CD4-positive, alpha-beta T cell treated with Interleukin-15 for 1 hour (primary cell): ENCODE measurements around the gene MYF5.
"Not testable (repeated sequence)": the region's sequence is repeated elsewhere in the genome, so short reads cannot be mapped to it uniquely, and the experiment has no call there.

Source experiments
- DNase-seq: peaks from one replicate; pipeline ENCODE4 v3.0.0-alpha.2; 2020

The MYF5 gene

DNA sequence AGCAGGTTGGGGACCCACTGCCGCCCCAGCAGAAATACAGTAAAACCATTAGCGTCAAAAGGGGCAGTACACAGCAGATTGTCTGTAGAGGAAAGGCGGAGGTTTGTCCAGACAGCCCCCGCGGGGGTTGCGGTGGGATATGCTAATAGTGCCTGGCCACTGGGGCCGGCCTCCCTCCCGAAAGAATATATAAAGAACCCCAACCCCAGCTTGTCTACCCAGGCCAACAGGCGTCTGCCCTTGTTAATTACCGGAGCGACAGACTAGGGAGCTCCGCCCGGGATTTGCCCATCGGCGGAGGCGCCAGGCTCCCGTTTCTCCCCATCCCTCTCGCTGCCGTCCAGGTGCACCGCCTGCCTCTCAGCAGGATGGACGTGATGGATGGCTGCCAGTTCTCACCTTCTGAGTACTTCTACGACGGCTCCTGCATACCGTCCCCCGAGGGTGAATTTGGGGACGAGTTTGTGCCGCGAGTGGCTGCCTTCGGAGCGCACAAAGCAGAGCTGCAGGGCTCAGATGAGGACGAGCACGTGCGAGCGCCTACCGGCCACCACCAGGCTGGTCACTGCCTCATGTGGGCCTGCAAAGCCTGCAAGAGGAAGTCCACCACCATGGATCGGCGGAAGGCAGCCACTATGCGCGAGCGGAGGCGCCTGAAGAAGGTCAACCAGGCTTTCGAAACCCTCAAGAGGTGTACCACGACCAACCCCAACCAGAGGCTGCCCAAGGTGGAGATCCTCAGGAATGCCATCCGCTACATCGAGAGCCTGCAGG lies at the start of gene MYF5:
TSS of gene MYF5 (plus strand) at position 217 of the 774 bp plus-strand sequence. CDS start at position 369, 152 bp downstream.
- DNase-seq, result no peak

DNA sequence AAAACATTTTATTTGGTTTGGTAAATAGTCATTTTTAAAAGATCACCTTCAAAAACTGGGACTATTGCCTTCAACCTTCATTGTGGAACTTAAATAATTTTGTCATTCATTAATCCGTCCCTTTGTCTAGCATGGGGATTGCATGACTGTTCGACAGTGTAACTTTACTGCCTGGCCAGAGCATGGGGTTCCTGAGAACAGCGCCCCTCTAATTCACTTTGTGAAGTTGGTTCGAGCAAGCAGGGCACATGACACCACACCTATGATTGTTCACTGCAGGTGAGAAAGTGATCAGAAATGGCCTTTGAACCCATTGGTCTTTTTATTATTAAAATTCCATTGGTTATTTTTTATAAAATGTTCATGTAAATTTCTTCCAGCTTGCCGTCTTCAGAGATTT lies 46.5 kb upstream of the MYF5 start:
- no peak for DNase-seq

DNA sequence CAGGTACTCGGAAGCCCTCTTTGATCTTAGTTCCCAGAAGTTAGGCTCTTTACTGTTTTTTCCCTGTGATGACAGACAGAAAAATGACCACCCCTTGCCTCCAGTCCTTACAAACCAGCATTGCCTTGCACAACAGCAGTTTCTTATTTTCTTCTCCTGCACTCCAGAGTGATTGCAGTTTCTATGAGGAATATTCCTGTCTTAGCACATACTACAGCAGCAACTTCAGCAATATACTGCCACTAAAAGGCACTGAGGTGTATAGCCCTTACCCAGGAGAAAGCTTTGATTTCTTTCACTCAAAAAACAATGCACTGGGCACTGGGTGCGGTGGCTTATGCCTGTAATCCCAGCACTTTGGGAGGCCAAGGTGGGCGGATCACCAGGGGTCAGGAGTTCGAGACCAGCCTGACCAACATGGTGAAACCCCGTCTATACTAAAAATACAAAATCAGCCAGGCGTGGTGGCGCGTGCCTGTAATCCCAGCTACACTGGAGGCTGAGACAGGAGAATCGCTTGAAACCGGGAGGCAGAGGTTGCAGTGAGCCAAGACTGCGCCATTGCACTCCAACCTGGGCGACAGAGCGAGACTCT lies 40.6 kb upstream of the MYF5 start:
- DNase-seq, result not testable (repeated sequence)

DNA sequence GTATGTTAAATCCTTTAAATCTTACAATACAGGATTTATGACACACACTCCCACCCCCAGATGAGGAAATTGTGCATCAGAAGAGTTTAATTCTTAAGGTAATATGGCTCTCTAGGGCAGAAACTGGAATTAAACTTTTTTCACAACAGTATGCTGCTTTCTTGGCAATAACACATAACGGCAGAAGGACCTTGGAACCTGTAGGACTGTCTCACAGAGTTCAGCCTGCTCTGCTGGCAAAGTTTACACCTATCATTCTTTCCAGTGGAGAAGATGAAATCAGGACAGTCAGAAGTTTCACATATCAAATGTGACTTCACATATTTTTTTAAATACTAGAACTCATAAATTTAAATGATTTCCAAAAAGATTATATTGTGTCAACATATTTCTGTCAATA lies 39.9 kb upstream of the MYF5 start:
- no peak for DNase-seq

DNA sequence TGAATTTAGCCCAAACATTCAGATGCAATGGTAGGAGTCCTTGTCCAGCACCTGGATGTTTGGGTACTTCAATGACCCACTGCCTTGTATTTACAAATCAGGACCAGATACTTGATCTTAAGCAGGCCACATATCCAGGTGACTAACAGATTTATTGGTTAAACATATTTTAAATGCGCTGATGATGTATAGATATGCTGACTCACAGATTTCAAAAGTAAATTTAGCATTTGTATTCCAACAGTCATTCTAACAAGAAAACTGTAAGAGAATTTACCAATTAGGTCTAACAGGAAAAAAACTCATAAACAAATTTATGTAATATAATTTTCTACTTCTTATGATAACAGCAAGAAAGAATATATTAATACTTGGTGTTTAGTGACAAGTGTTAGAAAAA lies 38.7 kb upstream of the MYF5 start:
- DNase-seq, result no peak

DNA sequence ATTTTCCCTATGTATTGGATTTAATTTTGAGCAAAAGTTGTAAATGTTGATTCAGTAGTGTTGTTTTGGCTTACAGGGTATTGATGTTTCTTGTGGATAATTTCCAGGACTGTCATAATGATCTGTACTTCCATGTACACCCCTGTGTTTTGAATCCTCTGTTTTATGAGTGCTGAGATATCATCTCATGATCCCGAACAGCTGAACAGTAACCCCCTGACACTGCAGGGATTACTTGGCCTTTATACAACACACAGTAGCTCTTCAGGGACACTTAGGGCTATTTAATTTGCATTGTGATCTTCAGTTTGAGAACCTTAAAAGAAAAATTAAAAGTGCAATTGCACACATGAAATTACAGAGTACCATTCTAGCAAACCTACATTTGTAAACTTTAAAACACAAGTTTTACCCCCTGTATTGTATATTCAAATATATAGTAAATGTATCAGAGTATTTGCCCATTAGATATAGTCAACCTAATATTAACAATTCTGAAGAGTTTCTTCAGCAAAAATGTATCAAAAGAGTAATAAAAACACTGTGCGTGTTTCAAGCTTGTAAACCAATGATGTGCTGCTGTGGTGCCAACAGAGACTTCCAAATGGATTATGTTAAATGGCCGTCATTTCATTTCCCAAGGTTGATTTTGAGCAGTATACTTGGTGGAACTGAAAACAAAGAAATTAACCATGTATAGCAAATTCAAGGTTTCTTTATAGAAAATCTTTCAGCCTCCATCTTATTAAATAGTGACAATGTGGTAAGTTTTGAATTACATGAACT lies 37.2 kb upstream of the MYF5 start:
- DNase-seq, result no peak

DNA sequence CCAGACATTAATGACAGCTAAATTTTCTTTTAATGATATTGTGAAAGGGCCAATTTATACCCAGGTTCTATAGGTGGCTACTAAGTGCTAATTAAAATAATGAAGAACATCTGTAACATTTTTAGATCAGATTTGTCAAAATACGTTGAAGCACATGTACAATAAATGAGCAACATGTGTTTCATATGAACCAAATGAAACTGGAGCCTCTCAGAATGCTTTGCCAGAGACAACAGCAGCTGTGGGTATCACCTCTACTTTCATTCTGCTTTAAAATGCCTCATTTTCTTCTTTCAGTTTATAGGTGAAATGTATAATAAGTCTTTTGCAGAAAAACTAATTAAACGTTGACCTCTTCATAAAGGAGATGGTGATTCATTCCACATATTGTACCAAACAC lies 35.4 kb upstream of the MYF5 start:
- DNase-seq, result no peak

DNA sequence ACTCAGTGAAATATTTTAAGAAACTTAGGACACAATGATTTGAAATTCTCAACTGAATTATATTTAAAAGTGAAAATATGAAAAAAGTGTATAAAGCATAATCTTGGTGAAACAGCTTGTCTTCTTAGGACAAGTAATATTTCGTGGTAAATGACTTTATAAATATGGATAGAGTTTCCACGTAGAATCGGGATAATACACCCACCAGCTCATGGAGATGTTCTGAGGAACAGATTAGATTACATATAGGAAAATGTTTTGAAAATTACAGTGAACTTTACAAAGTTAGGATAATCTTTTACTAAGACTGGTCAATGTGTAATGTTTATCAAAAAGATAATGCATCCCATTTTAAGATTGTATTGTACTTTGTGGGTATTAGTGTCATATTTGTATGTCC lies 34.9 kb upstream of the MYF5 start:
- DNase-seq, result no peak

DNA sequence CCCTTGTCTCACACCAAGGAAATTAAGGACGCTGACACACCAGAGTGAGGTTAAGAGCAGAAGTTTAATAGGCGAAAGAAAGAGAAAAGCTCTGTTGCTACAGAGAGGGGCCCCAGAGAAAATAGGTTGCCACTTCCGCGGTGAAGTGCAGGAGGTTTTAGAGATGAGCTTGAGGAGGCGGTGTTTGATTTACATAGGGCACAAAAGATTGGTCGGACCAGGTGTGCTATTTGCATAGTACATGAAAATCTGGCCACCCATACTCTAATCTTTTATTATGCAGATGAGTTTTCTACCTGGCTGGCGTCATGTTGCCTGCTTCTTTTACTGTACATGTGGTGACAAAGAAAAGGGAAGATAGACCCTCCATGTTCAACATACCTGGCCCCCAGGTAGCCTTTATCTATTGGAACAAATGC lies 32.6 kb upstream of the MYF5 start:
- DNase-seq, result no peak

DNA sequence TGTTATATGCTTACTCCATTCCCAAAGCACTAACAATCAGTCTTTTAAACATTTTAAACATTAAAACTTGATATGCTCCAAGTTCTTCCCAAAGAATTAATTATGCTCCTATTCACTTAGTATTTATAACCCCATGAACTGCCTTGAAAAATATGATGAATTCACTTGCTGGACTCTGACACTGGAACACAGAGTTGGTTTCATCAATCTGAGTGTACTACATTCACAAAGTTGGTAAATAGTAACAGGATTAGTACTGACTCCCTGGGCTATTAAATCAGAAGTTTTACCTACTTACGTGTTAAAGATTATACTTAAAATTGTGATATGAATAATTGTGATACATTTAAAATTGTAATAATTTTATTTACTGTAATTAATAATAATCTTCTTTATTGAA lies 26.6 kb upstream of the MYF5 start:
- DNase-seq, result no peak

DNA sequence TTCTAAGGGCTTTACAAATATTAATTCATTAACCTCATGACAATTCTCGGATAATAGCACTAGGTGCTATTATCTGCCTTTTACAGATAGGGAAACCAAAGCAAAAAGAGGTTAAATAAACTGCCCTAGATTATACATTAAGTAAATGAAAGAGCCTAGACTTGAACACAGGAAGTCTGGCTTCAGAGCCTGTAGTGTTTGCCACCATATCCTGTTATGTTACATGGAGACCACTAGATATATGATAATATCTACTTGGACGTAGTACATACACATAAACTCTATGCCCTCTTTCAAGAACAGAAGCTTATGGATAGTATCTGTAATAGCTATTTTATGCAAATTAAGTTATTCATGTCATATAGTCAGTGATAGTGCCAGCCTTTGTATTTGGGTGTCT lies 26.2 kb upstream of the MYF5 start:
- no peak for DNase-seq

DNA sequence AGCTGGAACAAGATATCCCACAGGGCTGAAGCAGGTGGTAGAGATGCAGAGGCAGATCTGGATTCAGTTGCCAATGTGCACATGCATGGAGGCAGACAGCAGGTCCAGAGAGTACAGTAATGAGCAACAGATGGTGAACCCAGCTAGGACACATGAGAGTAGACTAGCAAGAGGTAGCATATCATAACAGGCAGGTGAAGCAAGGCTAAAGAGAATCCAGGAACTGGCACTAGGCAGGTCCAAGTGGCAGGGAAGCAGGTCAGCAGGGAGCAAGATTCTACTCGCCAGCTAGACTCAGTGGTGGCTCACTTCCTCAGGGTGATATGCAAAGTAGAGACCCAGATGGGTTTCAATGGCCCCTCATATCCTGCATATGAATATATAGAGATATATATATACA lies 24.6 kb upstream of the MYF5 start:
- no peak for DNase-seq

DNA sequence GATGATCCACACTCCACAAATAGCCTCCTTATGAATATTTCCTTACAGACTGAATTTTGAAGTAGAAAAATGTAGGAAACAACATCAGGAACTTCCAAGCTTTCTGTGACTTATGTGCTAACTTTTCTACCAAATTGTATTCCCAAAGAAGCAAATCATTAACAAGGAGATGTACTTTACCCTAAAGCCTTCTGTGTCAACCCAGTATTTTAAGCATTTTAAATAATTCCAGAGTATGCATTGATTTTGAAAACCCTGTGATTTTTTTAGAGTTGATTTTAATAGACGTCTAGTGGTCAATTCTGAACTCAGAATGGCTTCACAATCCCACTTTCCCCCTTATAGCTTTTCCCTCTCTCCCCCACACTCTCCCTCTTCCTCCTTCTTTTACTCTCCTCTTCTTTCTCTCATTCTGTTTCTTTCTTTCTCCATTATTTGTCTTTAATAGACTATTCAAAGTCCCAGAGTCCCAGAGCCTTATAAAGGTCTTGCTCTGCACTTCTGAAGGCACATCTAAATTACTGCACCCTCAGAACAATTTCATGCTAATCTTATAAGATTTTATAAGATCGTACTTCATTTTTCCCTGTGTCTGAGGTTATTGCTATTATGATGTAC lies 19.3 kb upstream of the MYF5 start:
- no peak for DNase-seq

DNA sequence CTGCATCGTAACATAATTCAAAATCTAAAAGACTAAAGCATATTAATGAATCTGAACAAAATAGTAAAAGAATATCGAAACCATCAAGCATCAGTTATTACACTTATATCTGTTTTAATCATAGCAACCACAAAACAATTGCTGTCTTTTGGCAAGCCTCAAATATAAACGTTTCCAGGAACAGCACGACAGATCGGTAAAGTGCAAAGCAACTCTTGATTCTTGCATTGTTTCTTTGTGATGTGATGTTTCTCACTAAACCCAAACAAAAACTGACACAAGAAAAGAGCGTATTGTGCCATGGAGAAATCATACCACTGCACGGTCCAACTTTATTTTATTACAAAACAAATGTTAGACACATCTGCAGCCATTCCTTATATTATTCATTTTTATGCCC lies 18.5 kb upstream of the MYF5 start:
- no peak for DNase-seq

DNA sequence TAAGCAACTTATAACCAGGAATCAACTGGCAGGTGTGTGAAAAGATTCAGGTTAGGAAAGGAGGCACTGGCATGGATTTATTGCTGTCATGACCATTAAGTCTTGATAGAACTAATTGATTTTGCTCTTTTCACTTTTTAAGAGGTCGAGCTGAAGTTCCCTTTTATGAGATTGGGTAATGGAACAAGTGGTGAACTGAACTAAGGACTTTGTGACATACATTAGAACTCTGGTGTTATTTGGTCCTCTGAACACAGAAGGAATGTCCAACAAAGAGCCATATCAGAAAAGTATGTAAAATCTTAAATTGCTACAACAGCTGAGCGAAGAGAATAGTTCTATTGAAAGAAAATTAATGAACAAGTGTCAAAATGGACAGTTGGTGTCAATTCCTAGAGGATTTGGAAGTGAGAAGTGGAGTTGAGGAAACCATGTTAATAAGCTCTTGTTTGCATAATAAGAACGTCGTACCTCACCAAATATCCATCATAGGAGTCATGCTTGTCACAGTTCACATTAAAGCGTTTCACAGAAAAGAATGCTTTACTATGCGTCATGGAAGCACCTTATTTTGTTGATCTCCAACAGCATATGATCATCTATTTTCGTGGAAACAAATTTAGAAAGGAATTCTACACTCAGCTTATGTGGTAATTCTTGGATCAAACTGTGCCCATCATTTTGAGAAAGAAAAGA lies 17.7 kb upstream of the MYF5 start:
- no peak for DNase-seq

DNA sequence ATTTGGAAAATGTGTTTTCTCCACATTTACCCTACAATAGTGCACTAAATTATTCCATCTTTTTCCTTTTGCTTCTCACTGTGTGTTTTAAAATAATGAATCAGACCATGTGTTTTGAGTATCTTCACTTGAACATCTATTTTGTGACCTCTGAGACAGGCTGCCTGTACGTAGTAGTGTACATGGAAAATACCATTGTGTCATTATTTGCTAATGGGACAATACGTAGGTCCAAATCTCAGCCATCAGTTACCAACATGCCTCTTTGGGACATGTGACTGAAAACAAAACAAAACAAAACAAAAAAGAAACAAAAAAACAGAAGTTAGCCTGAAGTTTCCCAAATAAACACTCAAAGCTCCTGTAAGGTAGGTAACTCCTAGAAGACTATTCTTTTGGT lies 16.4 kb upstream of the MYF5 start:
- no peak for DNase-seq

DNA sequence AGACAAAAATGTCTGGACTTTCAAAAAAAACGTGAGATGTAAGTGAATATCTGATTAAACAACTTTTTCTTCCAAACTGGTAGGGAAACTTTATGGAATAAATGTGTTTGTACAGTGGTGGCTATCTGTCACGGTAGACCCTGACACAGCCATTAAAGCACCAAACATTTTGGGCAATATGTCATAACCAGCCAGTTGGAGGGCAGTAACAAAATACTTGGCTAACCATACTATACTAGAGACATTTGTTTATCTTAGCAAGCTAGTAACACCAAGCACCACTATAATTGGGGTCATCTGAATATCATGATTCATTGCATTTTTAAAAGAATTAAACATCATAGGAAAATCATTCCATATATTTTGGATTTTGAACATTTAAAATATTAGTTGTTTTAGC lies 15.3 kb upstream of the MYF5 start:
- DNase-seq, result no peak

DNA sequence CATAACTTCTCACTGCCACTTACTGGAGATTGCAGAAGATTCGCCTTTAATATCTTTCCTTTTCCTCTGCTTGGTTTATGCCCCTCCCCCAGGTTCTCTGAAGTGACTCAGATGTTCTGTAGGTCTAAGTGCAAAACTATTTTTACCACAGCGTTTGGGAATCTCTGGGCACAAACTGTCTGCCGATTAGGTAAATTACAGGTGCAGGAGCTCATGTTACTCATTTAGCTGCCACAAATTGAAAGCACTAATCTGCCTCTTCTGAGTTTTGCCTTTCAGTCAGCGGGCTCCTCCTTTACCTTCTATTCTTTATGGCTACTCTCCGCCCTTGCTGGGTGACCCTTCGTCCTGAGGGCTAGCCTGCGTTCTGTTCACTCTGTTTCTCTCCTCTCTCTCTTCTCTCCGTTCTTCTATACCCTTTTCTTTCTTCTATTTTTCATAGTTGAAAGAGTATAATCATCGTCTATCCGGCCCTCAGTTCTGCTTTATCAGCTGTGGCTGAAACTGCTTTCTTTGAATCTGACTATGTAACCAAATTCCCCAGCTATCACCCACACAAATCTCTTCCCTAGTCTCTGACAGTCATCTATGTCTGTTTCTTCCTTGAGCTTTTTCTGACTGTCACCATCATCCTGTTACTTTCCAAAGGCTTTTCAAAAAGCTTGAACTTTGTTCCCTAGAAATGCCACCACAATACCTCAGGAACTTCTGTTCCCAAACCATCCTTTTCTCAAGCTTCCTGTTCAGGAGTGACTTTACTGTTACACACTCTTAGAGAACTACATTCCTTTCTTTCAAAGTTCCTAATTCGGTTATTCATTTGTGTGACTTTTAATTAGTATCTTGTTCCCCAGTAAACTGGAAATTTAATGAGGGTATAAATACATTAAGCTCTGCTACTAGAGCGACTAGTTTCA lies 13.6 kb upstream of the MYF5 start:
- no peak for DNase-seq

DNA sequence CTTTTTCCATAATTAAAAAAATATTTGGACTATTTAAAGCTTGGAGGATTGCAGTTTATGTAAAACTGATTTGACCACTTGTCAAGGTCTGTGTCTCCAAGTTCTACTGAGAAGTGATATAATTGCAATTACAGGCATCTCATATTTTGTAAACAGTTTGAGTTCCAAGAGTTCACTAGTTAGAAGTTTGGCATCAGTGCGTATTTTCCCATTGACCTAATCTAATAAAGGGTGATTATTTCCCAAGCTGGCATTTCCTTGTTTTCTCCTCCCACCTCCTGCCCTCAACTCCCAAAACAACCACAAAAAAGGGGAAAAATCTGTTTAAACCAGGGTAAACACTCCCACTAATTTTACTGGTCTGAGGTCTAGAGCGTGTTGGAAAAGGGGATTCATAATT lies 12.3 kb upstream of the MYF5 start:
- DNase-seq, result no peak

DNA sequence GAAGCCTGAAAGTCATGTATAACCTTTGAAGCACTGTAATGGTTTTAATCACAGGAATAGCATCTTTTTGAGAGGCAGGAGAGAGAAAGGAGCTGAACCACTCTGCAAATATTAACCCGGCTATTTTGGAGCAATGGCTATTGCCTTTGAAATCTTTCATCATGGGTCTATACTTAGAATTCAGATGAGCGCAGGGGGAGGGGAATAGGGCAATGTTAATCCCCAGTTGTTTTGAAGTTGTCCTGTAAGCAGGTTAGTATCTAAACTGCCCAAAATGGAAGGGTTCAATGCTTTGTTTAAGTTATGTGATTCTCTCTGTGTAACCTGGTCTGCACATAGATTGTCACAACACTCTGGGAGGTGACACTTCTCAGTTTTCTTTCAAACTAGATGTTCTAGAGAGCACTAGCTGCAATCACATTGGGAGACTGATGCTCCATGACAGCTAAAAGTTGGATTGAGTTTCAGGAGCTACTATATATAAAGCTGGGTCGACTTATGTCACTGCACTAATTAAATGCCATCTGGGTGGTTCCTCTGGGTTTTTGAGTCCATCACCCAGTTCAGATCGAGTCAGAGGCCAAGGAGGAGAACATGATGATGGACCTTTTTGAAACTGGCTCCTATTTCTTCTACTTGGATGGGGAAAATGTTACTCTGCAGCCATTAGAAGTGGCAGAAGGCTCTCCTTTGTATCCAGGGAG lies 9.4 kb upstream of the MYF5 start, which contains the start of gene MYF6:
TSS of gene MYF6 (plus strand) at position 509 of the 704 bp plus-strand sequence. CDS start at position 595, 86 bp downstream.
- no peak for DNase-seq

DNA sequence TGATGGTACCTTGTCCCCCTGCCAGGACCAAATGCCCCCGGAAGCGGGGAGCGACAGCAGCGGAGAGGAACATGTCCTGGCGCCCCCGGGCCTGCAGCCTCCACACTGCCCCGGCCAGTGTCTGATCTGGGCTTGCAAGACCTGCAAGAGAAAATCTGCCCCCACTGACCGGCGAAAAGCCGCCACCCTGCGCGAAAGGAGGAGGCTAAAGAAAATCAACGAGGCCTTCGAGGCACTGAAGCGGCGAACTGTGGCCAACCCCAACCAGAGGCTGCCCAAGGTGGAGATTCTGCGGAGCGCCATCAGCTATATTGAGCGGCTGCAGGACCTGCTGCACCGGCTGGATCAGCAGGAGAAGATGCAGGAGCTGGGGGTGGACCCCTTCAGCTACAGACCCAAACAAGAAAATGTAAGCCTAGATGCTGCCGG lies 8.9 kb upstream of the MYF5 start:
- no peak for DNase-seq
